CD4-positive, alpha-beta T cell (primary cell): ENCODE results near the gene AK9. TPM values are rescaled to one million over a fixed set of nuclear protein-coding genes. Genes with fewer than 3 reads are reported as not detected.
A peak's percentile ranks its signal among the peaks of the same experiment; 100 is the strongest.
"Not testable (repeated sequence)": the region's sequence is repeated elsewhere in the genome, so short reads cannot be mapped to it uniquely, and the experiment has no call there.

ENCODE experiments used
- ATAC-seq: fragments of 200-7000 bp; cut with Tn5 transposase; one replicate; pipeline ENCODE4 v1.10.0; 2022; ENCODE audit warnings: mild to moderate bottlenecking; ENCODE audit not compliant: poor library complexity
- CTCF ChIA-PET: fragments of 350-600 bp; sonication (Branson Sonifier 250); formaldehyde crosslinking; loops from one replicate; lab custom pipeline; 2021; ENCODE audit warnings: antibody characterized with exemption, inconsistent platforms; lab: Charles Lee
- POLR2A ChIA-PET: fragments of 350-600 bp; sonication (Branson Sonifier 250); formaldehyde crosslinking; loops from one replicate; lab custom pipeline; 2021; ENCODE audit warnings: antibody characterized with exemption, inconsistent platforms; lab: Charles Lee
- DNase-seq, 14 experiments: peaks; one replicate each; pipeline ENCODE4 v3.0.0-alpha.2; 2013 to 2020; ENCODE audit warnings: mixed read lengths in 2 of 14
- H3K27ac ChIP-seq, 2 donors: one replicate each; pipeline versions ENCODE4 v1.5.1 to v1.7.0; 2013; ENCODE audit warnings: low read length in 2 of 2, low read depth in 1 of 2, mild to moderate bottlenecking in 1 of 2
- H3K27me3 ChIP-seq, 2 experiments: 1 replicate in 1 of 2; 2 replicates in 1 of 2; pipeline versions ENCODE4 v1.6.1 to v1.7.0; 2013; ENCODE audit warnings: low read length in 2 of 2, control low read depth in 1 of 2, mild to moderate bottlenecking in 1 of 2, moderate library complexity in 1 of 2; ENCODE audit not compliant: insufficient read depth in 2 of 2, control insufficient read depth in 1 of 2
- H3K36me3 ChIP-seq: one replicate; pipeline ENCODE4 v1.6.1; 2013; ENCODE audit warnings: low read length, control low read depth; ENCODE audit not compliant: insufficient read depth
- H3K4me1 ChIP-seq: one replicate; pipeline ENCODE4 v1.6.1; 2013; ENCODE audit warnings: low read length, control low read depth; ENCODE audit not compliant: insufficient read depth
- H3K4me3 ChIP-seq: one replicate; pipeline ENCODE4 v1.5.1; 2013; ENCODE audit warnings: mild to moderate bottlenecking, low read length, moderate library complexity
- H3K9me3 ChIP-seq, 2 experiments: 1 replicate in 1 of 2; 2 replicates in 1 of 2; pipeline versions ENCODE4 v1.6.1 to v1.7.0; 2013; ENCODE audit warnings: low read length in 2 of 2, mild to moderate bottlenecking in 2 of 2, control low read depth in 1 of 2, moderate library complexity in 1 of 2; ENCODE audit not compliant: control insufficient read depth in 1 of 2, insufficient read depth in 1 of 2
- H3K27ac Mint-ChIP-seq: one replicate; pipeline ENCODE4 v1.8.0; 2020; ENCODE audit warnings: mixed read lengths
- H3K27me3 Mint-ChIP-seq: one replicate; pipeline ENCODE4 v1.8.0; 2021; ENCODE audit warnings: mixed read lengths
- H3K36me3 Mint-ChIP-seq: one replicate; pipeline ENCODE4 v1.8.0; 2021; ENCODE audit warnings: low read depth, mixed read lengths
- H3K4me1 Mint-ChIP-seq: one replicate; pipeline ENCODE4 v1.8.0; 2021; ENCODE audit warnings: low read depth, mixed read lengths
- H3K4me3 Mint-ChIP-seq: one replicate; pipeline ENCODE4 v1.8.0; 2020; ENCODE audit warnings: mild to moderate bottlenecking, mixed read lengths
- H3K9me3 Mint-ChIP-seq: one replicate; pipeline ENCODE4 v1.8.0; 2020; ENCODE audit warnings: mixed read lengths
- CTCF ChIP-seq: fragments of 200-600 bp; IDR thresholded peaks from one replicate; pipeline ENCODE4 v1.8.0; 2022; ENCODE audit warnings: antibody characterized with exemption, mild to moderate bottlenecking
- intact Hi-C, 2 experiments: fragments of 100-400 bp; cut with DNase I in 1 of 2; cut with micrococcal nuclease in 1 of 2; formaldehyde crosslinking; loops; one replicate each; pipeline versions ENCODE4 v1.15.1 to v1.9.0; 2023 to 2025; cut with DNase I, micrococcal nuclease
- total RNA-seq, 174 experiments: library from RNA in 2 of 174; stranded (reverse) in 2 of 174; gene quantifications; one replicate each; pipeline ENCODE4 v1.2.3 and lab custom pipeline; 2021 to 2026

The AK9 gene
- total RNA-seq, 2 experiments from 2014 or later: 5.3 to 6.6 TPM

GRCh38 chr6:109687271-109687761, 3.7 kb downstream of the AK9 start:
- Histone ChIP-seq H3K4me1 (peaks cover 13% of the 10 kb centered on the region), H3K36me3 (no peaks in the 10 kb centered on the region), H3K27ac (no peak overlapping the region), H3K9me3 (no peaks in the 10 kb centered on the region), H3K4me3 (no peak overlapping the region), H3K27me3 (no peaks in the 10 kb centered on the region)
- no peaks in the 10 kb centered on the region for H3K27me3 Mint-ChIP-seq
- H3K27ac Mint-ChIP-seq: no peak overlapping the region
- intact Hi-C loops: loop anchor here in 1 of 2 experiments (5.0 to 10.0 kb wide), 4 partner anchors 500 to 1723 kb away; a partner anchor contains a TSS
- POLR2A ChIA-PET: interaction anchor here (0.7 kb wide), 1 partner anchor 84 kb away, joined by 3 read pairs; no protein-coding TSS in a partner anchor
- peaks cover 12% of the 10 kb centered on the region for H3K36me3 Mint-ChIP-seq
- peak in 1 of 14 experiments; percentile 28 for DNase-seq
- no peak for ATAC-seq
- H3K4me3 Mint-ChIP-seq: no peak overlapping the region
- CTCF ChIA-PET: interaction anchor here (1.5 kb wide), 1 partner anchor 18 kb away, joined by 5 read pairs; no protein-coding TSS in a partner anchor
- no peaks in the 10 kb centered on the region for H3K9me3 Mint-ChIP-seq
- H3K4me1 Mint-ChIP-seq: peaks cover 36% of the 10 kb centered on the region
- no peak for TF ChIP-seq CTCF

GRCh38 chr6:109686566-109687265, 4.3 kb downstream of the AK9 start:
- H3K36me3 ChIP-seq: no peaks in the 10 kb centered on the region
- H3K27ac Mint-ChIP-seq: no peak overlapping the region
- TF ChIP-seq CTCF: no peak
- H3K4me3 ChIP-seq: no peak overlapping the region
- H3K4me3 Mint-ChIP-seq: peak overlapping the region; percentile 48
- peaks cover 32% of the 10 kb centered on the region for H3K4me1 Mint-ChIP-seq
- peaks cover 13% of the 10 kb centered on the region for H3K4me1 ChIP-seq
- CTCF ChIA-PET: interaction anchor here (1.5 kb wide), 1 partner anchor 18 kb away, joined by 5 read pairs; no protein-coding TSS in a partner anchor
- H3K9me3 ChIP-seq: no peaks in the 10 kb centered on the region
- H3K9me3 Mint-ChIP-seq: no peaks in the 10 kb centered on the region
- no peak for DNase-seq
- intact Hi-C loops: loop anchor here in 1 of 2 experiments (5.0 to 10.0 kb wide), 4 partner anchors 499 to 1722 kb away; a partner anchor contains a TSS
- POLR2A ChIA-PET: interaction anchor here (1.6 kb wide), 1 partner anchor 304 kb away, joined by 3 read pairs; the partner anchor contains the start of gene CD164
- no peaks in the 10 kb centered on the region for H3K27me3 ChIP-seq
- ATAC-seq: no peak
- H3K27ac ChIP-seq: no peak overlapping the region
- peaks cover 14% of the 10 kb centered on the region for H3K36me3 Mint-ChIP-seq
- no peaks in the 10 kb centered on the region for H3K27me3 Mint-ChIP-seq

- H3K27me3 ChIP-seq, H3K4me3 ChIP-seq, POLR2A ChIA-PET, H3K36me3 ChIP-seq, DNase-seq, H3K9me3 Mint-ChIP-seq, ATAC-seq, H3K27ac ChIP-seq, H3K4me1 ChIP-seq, H3K27ac Mint-ChIP-seq, H3K36me3 Mint-ChIP-seq, intact Hi-C loops, CTCF ChIA-PET, H3K9me3 ChIP-seq, H3K27me3 Mint-ChIP-seq, H3K4me3 Mint-ChIP-seq: not testable (repeated sequence)
- H3K4me1 Mint-ChIP-seq: peaks cover 31% of the 10 kb centered on the region
Observed at GRCh38 chr6:109678661-109679505, 12.1 kb downstream of the AK9 start.
